GM12878 (cell line): Measurements from ENCODE around the gene ALDH1A2. TPM values are rescaled to one million over a fixed set of nuclear protein-coding genes. Genes with fewer than 3 reads are reported as not detected.

ENCODE experiments used
- ATAC-seq: fragments of 200-7000 bp; cut with Tn5 transposase; 3 replicates; pipeline ENCODE4 v1.9.1; 2020; ENCODE audit warnings: mild to moderate bottlenecking, moderate library complexity
- BruUV-seq: library from RNA; stranded (reverse); fragments of 400-500 nt; replicated peaks from 2 replicates; lab custom pipeline; 2021; lab: Mats Ljungman, UMichigan
- CTCF ChIA-PET: fragments of 300-600 bp; sonication (Branson Sonifier 250); formaldehyde crosslinking; extraction: SDS; loops from one replicate; lab custom pipeline; 2021; ENCODE audit warnings: inconsistent platforms; lab: Yijun Ruan, JAX
- POLR2A ChIA-PET: fragments of 350-600 bp; formaldehyde crosslinking; extraction: SDS; loops from one replicate; lab custom pipeline; 2021; ENCODE audit warnings: inconsistent platforms; lab: Charles Lee
- RAD21 ChIA-PET: fragments of 300-600 bp; sonication (Branson Sonifier 250); formaldehyde crosslinking; loops from one replicate; lab custom pipeline; 2023; ENCODE audit warnings: antibody characterized with exemption; ENCODE audit not compliant: unreplicated experiment; lab: Charles Lee
- SMC1A ChIA-PET: fragments of 300-600 bp; sonication (Branson Sonifier 250); formaldehyde crosslinking; loops from one replicate; lab custom pipeline; 2023; ENCODE audit not compliant: unreplicated experiment, uncharacterized antibody; lab: Charles Lee
- DNase-seq: peaks from one replicate; pipeline ENCODE4 v3.0.0-alpha.2; 2011; ENCODE audit warnings: low read depth, low spot score
- FAIRE-seq: peaks from 3 replicates; lab custom pipeline; 2011; peaks lifted over from hg19 to GRCh38; lab: Jason Lieb, UNC
- H2AFZ ChIP-seq: 2 replicates; pipeline ENCODE4 v1.6.0; 2011; ENCODE audit warnings: low read depth, low read length, control low read depth; ENCODE audit not compliant: control insufficient read depth
- H3K27ac ChIP-seq: 2 replicates; pipeline ENCODE4 v1.5.1; 2011; ENCODE audit warnings: control low read depth; ENCODE audit not compliant: control insufficient read depth, insufficient read depth
- H3K27me3 ChIP-seq, 2 experiments: replicated peaks in 1 of 2; 2 replicates each; pipeline versions ENCODE4 v1.6.0 to v1.6.1; 2011; ENCODE audit warnings: low read length in 1 of 2; ENCODE audit not compliant: control insufficient read depth in 2 of 2, insufficient read depth in 2 of 2
- H3K36me3 ChIP-seq, 2 experiments: 2 replicates each; pipeline ENCODE4 v1.5.1; 2011; ENCODE audit warnings: low read length in 1 of 2; ENCODE audit not compliant: control insufficient read depth in 2 of 2, insufficient read depth in 2 of 2
- H3K4me1 ChIP-seq: 2 replicates; pipeline ENCODE4 v1.6.1; 2011; ENCODE audit warnings: mild to moderate bottlenecking, low read length, moderate library complexity, mixed read lengths; ENCODE audit not compliant: control insufficient read depth, insufficient read depth
- H3K4me2 ChIP-seq: 2 replicates; pipeline ENCODE4 v1.6.0; 2011; ENCODE audit warnings: control low read depth; ENCODE audit not compliant: control insufficient read depth, insufficient read depth
- H3K4me3 ChIP-seq: fragments of 200-600 bp; sonication (generic); 2 replicates; pipeline ENCODE4 v1.5.1; 2016
- H3K79me2 ChIP-seq: 2 replicates; pipeline ENCODE4 v1.6.0; 2011; ENCODE audit warnings: low read length; ENCODE audit not compliant: control insufficient read depth, insufficient read depth
- H3K9ac ChIP-seq: 2 replicates; pipeline ENCODE4 v1.8.0; 2011; ENCODE audit warnings: low read length, control low read depth, mixed read lengths; ENCODE audit not compliant: control insufficient read depth, insufficient read depth
- H3K9me3 ChIP-seq: replicated peaks from 3 replicates; pipeline ENCODE4 v1.5.1; 2011; ENCODE audit warnings: mild to moderate bottlenecking, low read length; ENCODE audit not compliant: control insufficient read depth, insufficient read depth
- H4K20me1 ChIP-seq: 2 replicates; pipeline ENCODE4 v1.6.0; 2011; ENCODE audit not compliant: control insufficient read depth, insufficient read depth
- ASH2L ChIP-seq: fragments of 300-600, 200-600 bp; sonication (generic); IDR thresholded peaks from 2 replicates; pipeline ENCODE4 v1.6.1; 2017; ENCODE audit warnings: low read depth, mild to moderate bottlenecking, borderline replicate concordance
- BRCA1 ChIP-seq: IDR thresholded peaks from 2 replicates; pipeline ENCODE4 v1.6.1; 2011; ENCODE audit warnings: low read depth, low read length, improper control_type of control experiment
- E4F1 ChIP-seq: fragments of 450-650 bp; IDR thresholded peaks from 2 replicates; pipeline ENCODE4 v1.6.1; 2018; ENCODE audit warnings: borderline replicate concordance, mild to moderate bottlenecking; ENCODE audit not compliant: partially characterized antibody
- EP300 ChIP-seq, 2 experiments: fragments of 150-350 bp in 1 of 2; IDR thresholded peaks; 2 replicates each; pipeline ENCODE4 v1.6.1; 2011 to 2012; ENCODE audit warnings: low read depth in 2 of 2, low read length in 2 of 2, borderline replicate concordance in 1 of 2, improper control_type of control experiment in 1 of 2, inconsistent platforms in 1 of 2; ENCODE audit not compliant: control insufficient read depth in 1 of 2
- IKZF1 ChIP-seq: fragments of 450-650 bp; conservative IDR thresholded peaks from 2 replicates; pipeline ENCODE4 v1.6.1; 2017; ENCODE audit warnings: antibody characterized with exemption, mild to moderate bottlenecking
- KAT2A ChIP-seq: conservative IDR thresholded peaks from 2 replicates; pipeline ENCODE4 v1.6.1; 2011; ENCODE audit warnings: low read depth, low read length; ENCODE audit not compliant: control insufficient read depth
- LARP7 ChIP-seq: fragments of 450-650 bp; IDR thresholded peaks from 2 replicates; pipeline ENCODE4 v1.6.1; 2017; ENCODE audit warnings: mild to moderate bottlenecking
- PAX8 ChIP-seq: fragments of 450-650 bp; IDR thresholded peaks from 2 replicates; pipeline ENCODE4 v1.6.1; 2017; ENCODE audit warnings: mild to moderate bottlenecking, moderate library complexity
- SP1 ChIP-seq: IDR thresholded peaks from one replicate; pipeline ENCODE4 v1.6.1; 2011; ENCODE audit warnings: low read depth, low read length
- TBL1XR1 ChIP-seq: IDR thresholded peaks from 2 replicates; pipeline ENCODE4 v1.6.1; 2012; ENCODE audit warnings: low read depth, low read length, improper control_type of control experiment
- TCF12 ChIP-seq: IDR thresholded peaks from 2 replicates; pipeline ENCODE4 v1.6.1; 2011; ENCODE audit warnings: low read depth, mild to moderate bottlenecking, low read length
- whole genome bisulfite sequencing: methylation state at CpG from one replicate; pipeline ENCODE4 v1.1.6; 2016; ENCODE audit warnings: low lambda C conversion rate; ENCODE audit not compliant: insufficient replicate concordance, insufficient coverage; ENCODE audit errors: missing lambda C conversion rate; 5-methylcytosine and 5-hydroxymethylcytosine counted together
- in situ Hi-C: fragments of 300-500 bp; cut with MboI; formaldehyde crosslinking; loops from 9 replicates; pipeline ENCODE4 v1.14.3; 2018; ENCODE audit warnings: mixed read lengths
- intact Hi-C: fragments of 100-400 bp; cut with micrococcal nuclease; formaldehyde crosslinking; loops from one replicate; pipeline ENCODE4 v1.14.2; 2022; ENCODE audit not compliant: unreplicated experiment
- polyA plus RNA-seq, 11 experiments: library from polyadenylated mRNA; depleted of rRNA in 4 of 11; unstranded in 6 of 11; stranded (reverse) in 5 of 11; fragments of >200 nt; fragmentation: Nextera tagmentation in 4 of 11; fragmentation: Illumina TruSeq in 1 of 11; extraction: Ambion mirVana in 4 of 11; extraction: Trizol in 1 of 11; gene quantifications; 1 replicate in 1 of 11; 2 replicates in 10 of 11; pipeline versions ENCODE4 v1.2.1 to v1.2.3, GENCODE V29; 2011 to 2016; ENCODE audit warnings: inconsistent platforms in 2 of 11, missing spikeins in 2 of 11, low read depth in 1 of 11
- total RNA-seq, 4 experiments: library from RNA; depleted of rRNA in 3 of 4; stranded (reverse); fragments of >200 nt in 3 of 4; fragmentation: Illumina TruSeq in 1 of 4; extraction: Trizol in 1 of 4; gene quantifications; 2 replicates each; pipeline versions ENCODE4 v1.2.1 to v1.2.3, GENCODE V29; 2013 to 2021

ALDH1A2 gene
- total and polyA plus RNA-seq, 10 of the 15 experiments (the other 5 are each of a cell fraction or from before 2014, with no cell fraction given), result 0.06 to 0.92 (median 0.18) TPM; not detected in 5

DNA sequence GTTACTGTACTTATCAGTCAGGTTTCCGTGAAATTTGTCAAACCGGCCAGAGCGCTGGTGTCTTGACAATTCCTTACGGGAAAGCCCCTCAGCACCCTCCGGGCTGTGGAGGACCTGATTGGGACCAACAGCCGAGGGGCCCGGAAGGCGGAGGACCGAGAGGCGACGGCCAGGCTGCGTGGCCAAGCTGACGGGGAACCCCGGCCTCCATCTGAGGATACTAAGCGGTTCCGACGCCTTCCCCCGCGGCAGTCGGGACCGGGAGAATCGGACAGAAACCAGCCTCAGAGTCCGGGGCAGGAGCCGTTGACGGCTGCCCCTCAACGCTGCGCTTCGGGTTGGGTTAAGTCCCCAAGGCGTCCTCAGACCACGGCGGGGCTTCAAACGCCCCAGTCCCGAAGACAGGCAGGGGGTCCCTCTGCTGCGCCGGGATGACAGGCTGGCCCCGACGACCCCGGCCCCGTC lies 499 bp downstream of the ALDH1A2 start:
- Histone ChIP-seq H3K4me1 (no peaks in the 10 kb centered on the region), H3K27me3 (peaks cover 2 to 16% of the 10 kb centered on the region in 2 experiments), H3K9me3 (no peaks in the 10 kb centered on the region; the same call in 2 of the 3 replicates), H3K4me3 (no peak overlapping the region), H4K20me1 (no peaks in the 10 kb centered on the region), H3K4me2 (no peak overlapping the region), H2AFZ (no peak overlapping the region), H3K36me3 (no peaks in the 10 kb centered on the region), H3K79me2 (no peaks in the 10 kb centered on the region), H3K9ac (no peak overlapping the region), H3K27ac (no peak overlapping the region)
- DNase-seq (no peak), FAIRE-seq (no peak), ATAC-seq (no peak)
- in situ Hi-C loops, result loop anchor here (5.0 kb wide), 1 partner anchor 198 kb away; no protein-coding TSS in a partner anchor
- no peak for TF ChIP-seq PAX8
- TF ChIP-seq LARP7, result no peak
- no peak for TF ChIP-seq SP1
- TF ChIP-seq BRCA1, result no peak
- no peak for TF ChIP-seq TBL1XR1
- TF ChIP-seq KAT2A, result no peak
- TF ChIP-seq ASH2L, result no peak
- TF ChIP-seq IKZF1, result no peak
- TF ChIP-seq TCF12, result no peak
- TF ChIP-seq EP300 (IDR thresholded peaks at IDR 0.05; ENCODE audit: borderline replicate concordance in 1 of 2, control insufficient read depth in 1 of 2, low read depth in 2 of 2, low read length in 2 of 2), result no peak
- TF ChIP-seq E4F1, result no peak
- ChIA-PET SMC1A (no interaction called here), POLR2A (no interaction called here), CTCF (no interaction called here), RAD21 (no interaction called here)
- BruUV-seq, result no TSS peak
- intact Hi-C loops, result loop anchor here (10.0 kb wide), 1 partner anchor 500 kb away; no protein-coding TSS in a partner anchor
- 51% methylated on average over 25 of the region's 39 CpGs for WGBS
